Measurements from ENCODE around the gene HAAO.
A peak's percentile ranks its signal among the peaks of the same experiment; 100 is the strongest.

Gene HAAO

DNA sequence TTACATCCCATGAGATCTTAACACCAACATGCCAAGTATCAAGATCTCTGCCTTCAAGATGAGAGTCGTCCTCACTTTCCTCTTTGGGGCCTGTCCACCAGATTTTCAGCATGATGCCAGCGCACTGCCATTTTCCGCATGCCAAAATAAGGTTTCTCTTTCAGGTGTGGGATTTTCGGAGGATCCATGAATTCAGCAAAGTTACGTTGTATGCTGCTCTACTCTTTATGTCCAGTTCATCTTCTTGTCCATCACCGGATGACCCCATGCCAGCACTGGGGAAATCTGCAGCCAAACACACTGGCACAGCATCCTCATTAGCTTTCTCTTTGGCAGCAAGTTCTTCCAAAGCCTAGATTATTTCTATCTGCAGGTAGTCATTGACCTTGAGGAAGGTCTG lies 4.9 kb upstream of the HAAO start:
- no peaks in the 10 kb centered on the region for H3K27me3 ChIP-seq (ENCODE audit: insufficient read depth, low read length, poor library complexity, severe bottlenecking)
- no peaks in the 10 kb centered on the region for H3K79me2 ChIP-seq (ENCODE audit: insufficient read depth, low read length)
- H2AFZ ChIP-seq (ENCODE audit: low read length) = no peak overlapping the region
- no peak overlapping the region for H3K4me3 ChIP-seq (ENCODE audit: low read length, poor library complexity, severe bottlenecking)
- H3K9ac ChIP-seq (ENCODE audit: low read depth, low read length, poor library complexity, severe bottlenecking) = no peak overlapping the region
- H3K4me2 ChIP-seq (ENCODE audit: low read depth, low read length, poor library complexity, severe bottlenecking) = no peak overlapping the region
- no peaks in the 10 kb centered on the region for H3K9me2 ChIP-seq (replicated peaks; ENCODE audit: low read depth, low read length)
- no peaks in the 10 kb centered on the region for H3K36me3 ChIP-seq (ENCODE audit: insufficient read depth, low read length)
- no peaks in the 10 kb centered on the region for H3F3A ChIP-seq (ENCODE audit: low read depth)
- no peaks in the 10 kb centered on the region for H4K20me1 ChIP-seq (ENCODE audit: insufficient read depth, low read length, poor library complexity, severe bottlenecking)
- H3K9me3 ChIP-seq (ENCODE audit: insufficient read depth, low read depth, low read length) = no peaks in the 10 kb centered on the region
- TF ChIP-seq, protein P1, sequence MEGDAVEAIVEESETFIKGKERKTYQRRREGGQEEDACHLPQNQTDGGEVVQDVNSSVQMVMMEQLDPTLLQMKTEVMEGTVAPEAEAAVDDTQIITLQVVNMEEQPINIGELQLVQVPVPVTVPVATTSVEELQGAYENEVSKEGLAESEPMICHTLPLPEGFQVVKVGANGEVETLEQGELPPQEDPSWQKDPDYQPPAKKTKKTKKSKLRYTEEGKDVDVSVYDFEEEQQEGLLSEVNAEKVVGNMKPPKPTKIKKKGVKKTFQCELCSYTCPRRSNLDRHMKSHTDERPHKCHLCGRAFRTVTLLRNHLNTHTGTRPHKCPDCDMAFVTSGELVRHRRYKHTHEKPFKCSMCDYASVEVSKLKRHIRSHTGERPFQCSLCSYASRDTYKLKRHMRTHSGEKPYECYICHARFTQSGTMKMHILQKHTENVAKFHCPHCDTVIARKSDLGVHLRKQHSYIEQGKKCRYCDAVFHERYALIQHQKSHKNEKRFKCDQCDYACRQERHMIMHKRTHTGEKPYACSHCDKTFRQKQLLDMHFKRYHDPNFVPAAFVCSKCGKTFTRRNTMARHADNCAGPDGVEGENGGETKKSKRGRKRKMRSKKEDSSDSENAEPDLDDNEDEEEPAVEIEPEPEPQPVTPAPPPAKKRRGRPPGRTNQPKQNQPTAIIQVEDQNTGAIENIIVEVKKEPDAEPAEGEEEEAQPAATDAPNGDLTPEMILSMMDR (conservative IDR thresholded peaks at IDR 0.05; ENCODE audit: low read length) = no peak
- no peak for TF ChIP-seq EZH2phosphoT487 (IDR thresholded peaks at IDR 0.05; ENCODE audit: borderline replicate concordance)
- no peaks in the 10 kb centered on the region for H3K4me1 ChIP-seq (ENCODE audit: insufficient read depth, low read length, poor library complexity, severe bottlenecking)

DNA sequence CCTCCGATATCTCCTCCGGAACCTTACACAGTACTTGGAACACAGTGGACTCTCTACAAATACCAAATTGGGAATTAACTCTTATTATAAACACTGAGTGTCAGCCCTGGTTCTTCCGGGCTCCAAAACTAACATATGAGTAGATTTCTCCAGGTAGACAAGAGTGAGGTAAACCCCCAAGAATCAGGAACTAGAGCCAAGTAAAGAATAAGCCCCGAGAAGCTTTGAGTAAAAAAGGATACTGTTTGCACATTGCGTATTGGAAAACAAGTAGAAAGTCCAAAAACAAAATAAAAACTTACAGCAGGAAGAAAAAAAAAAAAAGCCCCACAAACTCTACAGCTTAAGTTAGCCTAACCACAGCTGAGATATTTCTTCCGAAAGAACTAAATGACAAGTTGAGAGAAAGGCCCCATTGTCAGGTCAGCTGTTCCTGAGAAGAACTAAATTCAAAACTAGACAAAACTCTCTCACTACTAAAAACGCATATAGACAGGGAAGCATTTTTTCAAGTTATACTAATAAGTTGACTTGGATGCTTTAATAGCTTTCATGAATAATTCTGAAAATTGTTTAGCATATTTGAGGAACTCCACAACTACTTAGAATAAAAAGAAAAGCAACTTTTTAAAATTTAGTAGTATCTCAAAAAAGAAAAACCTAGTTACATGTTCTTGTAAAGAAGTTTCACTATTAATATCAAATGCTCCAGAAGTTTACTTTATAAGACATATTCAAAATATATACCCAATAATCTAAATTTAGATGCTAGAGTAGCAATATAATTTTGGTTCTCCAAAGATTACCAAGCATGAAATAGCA lies 4.3 kb upstream of the HAAO start:
- H3K79me2 ChIP-seq (ENCODE audit: insufficient read depth, low read length) = no peaks in the 10 kb centered on the region
- no peak overlapping the region for H3K4me3 ChIP-seq (ENCODE audit: low read length, poor library complexity, severe bottlenecking)
- no peaks in the 10 kb centered on the region for H4K20me1 ChIP-seq (ENCODE audit: insufficient read depth, low read length, poor library complexity, severe bottlenecking)
- TF ChIP-seq, protein P1 (conservative IDR thresholded peaks at IDR 0.05; ENCODE audit: low read length) = no peak
- no peak for TF ChIP-seq EZH2phosphoT487 (IDR thresholded peaks at IDR 0.05; ENCODE audit: borderline replicate concordance)
- H3K9me3 ChIP-seq (ENCODE audit: insufficient read depth, low read depth, low read length) = no peaks in the 10 kb centered on the region
- H3K4me1 ChIP-seq (ENCODE audit: insufficient read depth, low read length, poor library complexity, severe bottlenecking) = no peaks in the 10 kb centered on the region
- no peak overlapping the region for H3K9ac ChIP-seq (ENCODE audit: low read depth, low read length, poor library complexity, severe bottlenecking)
- H3K9me2 ChIP-seq (replicated peaks; ENCODE audit: low read depth, low read length) = no peaks in the 10 kb centered on the region
- no peak overlapping the region for H3K4me2 ChIP-seq (ENCODE audit: low read depth, low read length, poor library complexity, severe bottlenecking)
- H3F3A ChIP-seq (ENCODE audit: low read depth) = no peaks in the 10 kb centered on the region
- no peaks in the 10 kb centered on the region for H3K27me3 ChIP-seq (ENCODE audit: insufficient read depth, low read length, poor library complexity, severe bottlenecking)
- no peaks in the 10 kb centered on the region for H3K36me3 ChIP-seq (ENCODE audit: insufficient read depth, low read length)
- H2AFZ ChIP-seq (ENCODE audit: low read length) = no peak overlapping the region

DNA sequence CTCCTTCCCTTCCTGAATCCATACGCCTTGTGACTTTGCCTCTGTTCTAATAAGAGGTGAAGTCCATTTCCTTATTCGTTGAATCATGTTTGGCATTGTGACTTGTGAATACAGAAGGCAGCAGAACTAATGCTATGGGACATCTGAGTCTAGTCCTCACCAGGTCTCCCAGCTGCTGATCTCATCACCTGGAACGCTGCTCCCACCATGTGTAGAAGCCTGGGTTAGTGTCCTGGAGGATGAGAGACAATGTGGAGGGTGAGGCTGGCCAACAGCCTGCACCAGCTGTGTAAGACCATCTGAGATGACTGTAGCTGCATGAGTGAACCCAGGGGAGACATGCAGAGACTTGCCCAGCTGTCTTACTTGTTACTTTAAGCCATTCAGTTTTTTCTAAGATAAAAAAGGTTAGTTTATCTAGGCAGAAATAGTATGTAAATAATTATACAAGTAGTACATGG lies 3.5 kb upstream of the HAAO start:
- H3K79me2 ChIP-seq (ENCODE audit: insufficient read depth, low read length) = no peaks in the 10 kb centered on the region
- no peaks in the 10 kb centered on the region for H3K36me3 ChIP-seq (ENCODE audit: insufficient read depth, low read length)
- no peaks in the 10 kb centered on the region for H3K4me1 ChIP-seq (ENCODE audit: insufficient read depth, low read length, poor library complexity, severe bottlenecking)
- no peaks in the 10 kb centered on the region for H3F3A ChIP-seq (ENCODE audit: low read depth)
- H3K9ac ChIP-seq (ENCODE audit: low read depth, low read length, poor library complexity, severe bottlenecking) = no peak overlapping the region
- H4K20me1 ChIP-seq (ENCODE audit: insufficient read depth, low read length, poor library complexity, severe bottlenecking) = no peaks in the 10 kb centered on the region
- H3K9me2 ChIP-seq (replicated peaks; ENCODE audit: low read depth, low read length) = no peaks in the 10 kb centered on the region
- H3K9me3 ChIP-seq (ENCODE audit: insufficient read depth, low read depth, low read length) = no peaks in the 10 kb centered on the region
- H2AFZ ChIP-seq (ENCODE audit: low read length) = peak overlapping the region; percentile 4; the same call in 1 of the 2 replicates
- H3K4me2 ChIP-seq (ENCODE audit: low read depth, low read length, poor library complexity, severe bottlenecking) = no peak overlapping the region
- H3K27me3 ChIP-seq (ENCODE audit: insufficient read depth, low read length, poor library complexity, severe bottlenecking) = no peaks in the 10 kb centered on the region
- TF ChIP-seq, protein P1 (conservative IDR thresholded peaks at IDR 0.05; ENCODE audit: low read length) = no peak
- no peak for TF ChIP-seq EZH2phosphoT487 (IDR thresholded peaks at IDR 0.05; ENCODE audit: borderline replicate concordance)
- no peak overlapping the region for H3K4me3 ChIP-seq (ENCODE audit: low read length, poor library complexity, severe bottlenecking)
